Smooth muscle cell of the umbilical artery (primary cell): ENCODE measurements around the gene ZNF844. TPM values are rescaled to one million over a fixed set of nuclear protein-coding genes. Genes with fewer than 3 reads are reported as not detected.

Experiments
- total RNA-seq: library from RNA; depleted of rRNA; stranded (reverse); fragments of >200 nt; gene quantifications from 2 replicates; pipeline ENCODE4 v1.2.3, GENCODE V29; 2014

The ZNF844 gene
- 6.7 and 8.0 TPM in 2 replicates for total RNA-seq

GRCh38 chr19:12064590-12065538, at the start of gene ZNF844:
TSS of gene ZNF844 (plus strand) at chr19:12064731. CDS start at chr19:12064874, 143 bp downstream.

GRCh38 chr19:12035220-12036172, 29.0 kb upstream of the ZNF844 start, which contains the start of gene ZNF433:
TSS of gene ZNF433 (minus strand) at chr19:12035679. CDS start at chr19:12035539, 140 bp downstream.

GRCh38 chr19:12052497-12053169, 11.9 kb upstream of the ZNF844 start, which contains the start of gene ZNF878:
TSS of gene ZNF878 (minus strand) at chr19:12052961. CDS start at chr19:12052801, 160 bp downstream.

Other genes starting within 250 kb of the ZNF844 start
- gene ZNF439, start 216.0 kb upstream of the ZNF844 start, total RNA-seq: 8.9 and 11.0 TPM in 2 replicates
- 19.3 and 20.1 TPM in 2 replicates for gene ZNF69, start 176.9 kb upstream of the ZNF844 start, total RNA-seq
- gene ZNF700, start 139.6 kb upstream of the ZNF844 start, total RNA-seq: 9.2 and 11.9 TPM in 2 replicates
- gene ZNF763, start 99.7 kb upstream of the ZNF844 start, total RNA-seq: 1.2 and 2.7 TPM in 2 replicates
- 4.2 and 5.0 TPM in 2 replicates for gene ZNF433, start 29.1 kb upstream of the ZNF844 start, total RNA-seq
- 0.18 TPM in 1 of 2 replicates, not detected in the other for gene ZNF878, start 11.8 kb upstream of the ZNF844 start, total RNA-seq
- gene ZNF20, start 75.6 kb downstream of the ZNF844 start, total RNA-seq: 5.6 and 5.9 TPM in 2 replicates
- gene ZNF625, start 92.0 kb downstream of the ZNF844 start, total RNA-seq: 14.5 and 14.6 TPM in 2 replicates
- gene ZNF136, start 98.4 kb downstream of the ZNF844 start, total RNA-seq: 7.1 and 8.9 TPM in 2 replicates
- 9.5 and 13.1 TPM in 2 replicates for gene ZNF44, start 230.2 kb downstream of the ZNF844 start, total RNA-seq